ENCODE results near the gene TMEM129.

- TF ChIP-seq CTCF (IDR thresholded peaks at IDR 0.05; ENCODE audit: low read depth, low read length, poor library complexity, severe bottlenecking) (no peak), EZH2phosphoT487 (IDR thresholded peaks at IDR 0.05; ENCODE audit: borderline replicate concordance, low read length) (no peak)
Measured at GRCh38 chr4:1732911-1733310, 11.8 kb upstream of the TMEM129 start.
